Fibroblast of skin of left quadriceps (primary cell): ENCODE measurements around the gene CNDP2.
"Not testable (repeated sequence)": the region's sequence is repeated elsewhere in the genome, so short reads cannot be mapped to it uniquely, and the experiment has no call there.

Experiments
- DNase-seq, 2 experiments: peaks; one replicate each; pipeline ENCODE4 v3.0.0-alpha.2; 2013; ENCODE audit warnings: low read depth in 2 of 2

Gene CNDP2

DNA sequence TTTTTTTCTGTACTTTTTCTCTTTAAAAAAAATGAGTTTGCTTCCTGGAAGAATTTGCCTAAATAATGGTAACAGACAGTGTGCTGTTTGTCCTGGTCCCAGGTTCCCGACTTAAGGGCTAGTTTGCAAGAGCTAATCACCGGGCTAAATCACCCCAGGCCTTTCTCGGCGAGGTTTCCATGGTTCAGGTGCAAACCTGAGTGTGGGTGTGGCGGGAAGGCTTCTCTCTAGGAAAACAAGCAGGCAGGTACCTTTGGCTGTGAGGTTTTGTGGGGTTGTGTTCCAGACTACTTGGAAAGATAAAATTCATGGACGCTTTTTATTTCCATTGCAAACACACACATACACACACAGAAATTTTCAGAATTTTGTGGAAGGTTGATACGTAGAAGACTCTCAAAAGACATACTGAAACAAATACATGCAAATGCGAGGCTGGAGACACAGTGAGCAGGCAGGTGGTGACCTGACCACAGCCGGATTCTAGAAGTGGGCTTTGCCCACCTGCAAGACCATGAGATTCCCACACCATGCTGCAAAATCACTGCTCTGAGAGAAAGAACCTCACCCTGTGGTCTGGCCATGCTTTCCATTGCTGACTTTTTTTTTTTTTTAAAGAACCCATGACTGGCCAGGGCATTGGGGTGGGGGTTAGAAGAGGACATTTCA lies 39.0 kb downstream of the CNDP2 start:
- no peak for DNase-seq

- DNase-seq = no peak
These were observed 43.1 kb downstream of the CNDP2 start for GRCh38 chr18:74539289-74539688.

DNA sequence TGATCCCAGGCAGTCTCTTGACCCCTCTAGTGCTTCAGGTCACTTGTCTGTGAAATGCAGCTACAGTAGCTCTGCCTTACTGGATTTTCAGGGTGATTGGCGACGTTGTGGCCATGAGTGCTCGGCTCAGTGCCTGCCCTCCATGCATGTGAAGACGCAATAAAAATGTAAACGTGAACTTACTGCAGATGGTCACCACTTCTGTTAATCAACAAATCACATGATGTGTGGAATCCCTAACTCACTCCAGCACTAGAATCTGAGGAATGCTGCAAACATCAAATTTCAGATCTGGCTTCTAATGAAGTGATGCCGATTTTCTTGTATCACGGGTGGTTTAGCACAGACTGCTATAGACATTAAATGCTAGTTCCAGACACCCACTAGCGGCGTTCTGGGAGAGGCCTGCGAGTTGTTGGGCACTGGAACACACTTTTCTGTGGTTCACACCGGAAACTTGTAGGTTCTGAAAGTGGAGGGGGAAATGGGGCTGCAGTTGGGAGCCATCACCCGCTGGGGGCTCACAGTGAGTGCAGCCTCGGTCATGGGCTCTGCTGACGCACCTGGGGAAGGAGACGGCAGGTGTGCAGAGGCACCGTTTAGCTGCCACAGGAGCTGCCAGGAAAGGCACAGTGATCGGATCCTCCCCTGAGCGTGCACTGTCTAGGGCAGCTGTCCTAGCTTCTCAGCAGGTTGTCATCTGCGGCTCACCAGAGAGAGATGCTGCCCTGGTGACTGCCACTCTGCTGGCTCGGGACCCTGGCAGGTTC lies 44.7 kb downstream of the CNDP2 start:
- no peak for DNase-seq

GRCh38 chr18:74541703-74542555 lies 45.8 kb downstream of the CNDP2 start:
- DNase-seq = no peak

DNA sequence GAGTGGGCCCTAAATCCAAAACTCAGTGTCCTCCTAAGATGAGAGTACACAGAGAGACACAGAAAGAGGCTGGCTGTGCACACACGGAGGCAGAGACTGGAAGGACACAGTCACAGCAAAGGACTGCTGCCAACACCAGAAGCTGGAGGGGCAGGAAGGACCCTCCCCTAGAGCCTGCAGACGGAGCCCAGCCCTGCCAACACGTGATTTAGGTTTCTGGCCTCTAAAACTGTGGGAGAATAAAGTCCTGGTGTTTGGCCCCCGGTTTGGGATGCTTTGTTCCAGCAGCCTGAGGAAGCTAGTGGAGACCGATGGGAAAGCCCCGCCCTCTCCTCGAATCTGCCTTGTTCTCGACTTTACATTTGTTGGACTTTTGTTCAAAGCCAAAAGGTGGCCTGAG lies 48.7 kb downstream of the CNDP2 start:
- no peak for DNase-seq

DNA sequence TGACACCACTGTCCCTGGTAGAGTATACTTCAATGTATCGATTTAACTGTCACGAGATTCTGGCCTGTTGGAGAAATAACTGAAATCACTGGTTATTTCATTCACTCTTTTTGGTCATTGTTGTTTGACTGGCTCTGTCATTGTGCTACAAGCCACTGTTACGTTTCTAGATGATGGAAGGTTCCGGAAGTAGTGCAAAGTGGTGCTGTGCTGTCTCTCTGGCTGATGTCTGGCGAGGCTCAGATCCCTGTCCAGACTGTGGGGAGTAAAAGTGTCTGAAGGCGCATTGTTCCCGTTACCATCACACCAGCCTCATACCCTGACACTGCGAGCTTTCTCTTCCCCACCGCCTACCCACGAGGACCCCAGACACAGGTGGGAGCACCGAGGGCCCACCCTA lies 49.8 kb downstream of the CNDP2 start:
- no peak for DNase-seq

DNA sequence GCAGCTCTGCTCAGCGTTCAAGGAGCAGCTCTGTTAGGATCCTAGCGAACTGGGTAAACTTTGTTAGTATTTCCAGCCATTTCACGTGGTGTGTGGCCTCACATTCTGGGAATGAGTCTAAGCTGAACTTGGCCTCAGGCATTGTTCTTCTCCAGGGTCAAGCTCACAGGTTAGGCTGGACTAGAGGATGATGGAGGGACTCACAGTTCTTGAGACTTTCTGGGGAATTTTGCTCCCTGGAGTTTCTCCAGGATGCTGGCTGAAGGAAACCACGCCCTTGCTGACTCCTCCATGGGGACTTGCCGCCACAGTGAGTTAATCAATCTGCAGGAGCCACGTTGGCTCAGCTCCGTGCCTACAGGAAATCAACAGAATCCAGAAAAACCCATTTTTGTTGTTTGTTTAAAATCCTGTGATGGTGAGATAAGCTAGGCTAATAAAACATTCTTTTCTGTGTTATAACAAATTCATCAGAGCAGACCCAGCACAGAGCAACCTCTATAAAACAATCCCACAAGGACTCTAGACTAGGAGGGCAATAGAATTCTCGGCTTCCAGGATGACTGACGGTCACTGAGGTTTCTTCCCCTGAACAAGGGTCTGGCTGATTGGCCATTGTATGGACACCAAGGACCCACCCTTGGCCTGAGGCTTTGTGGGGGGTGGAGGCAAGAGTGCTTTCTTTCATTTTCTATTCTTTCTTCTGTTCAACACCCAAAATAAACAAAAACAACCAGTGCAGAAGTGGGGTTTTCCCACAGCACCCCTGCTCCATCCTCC lies 50.8 kb downstream of the CNDP2 start:
- DNase-seq = no peak

- no peak for DNase-seq
These were observed 51.7 kb downstream of the CNDP2 start for GRCh38 chr18:74547860-74548259.

DNA sequence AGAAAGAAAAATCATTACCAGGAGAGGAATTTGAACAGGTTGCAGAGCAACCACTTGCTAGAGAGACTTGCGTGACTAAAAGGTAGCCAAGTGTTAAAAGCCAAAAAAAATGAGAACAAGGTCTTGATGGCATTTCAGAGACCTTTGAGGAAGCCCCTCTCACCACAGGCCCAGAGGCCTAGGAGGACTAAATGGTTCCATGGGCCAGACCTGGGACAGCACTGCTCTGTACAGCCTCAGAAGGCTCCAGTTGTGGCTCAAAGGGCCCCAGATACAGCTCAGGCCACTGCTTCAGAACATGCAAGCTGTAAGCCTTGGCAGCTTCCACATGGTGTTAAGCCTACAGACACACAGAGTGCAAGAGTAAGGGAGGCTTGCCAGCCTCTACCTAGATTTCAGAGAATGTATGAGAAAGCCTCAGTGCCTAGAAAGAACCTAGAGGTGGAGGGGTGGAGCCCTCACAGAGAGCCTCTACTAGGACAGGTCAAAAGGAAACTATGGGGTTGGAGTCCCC lies 53.5 kb downstream of the CNDP2 start:
- DNase-seq = no peak

GRCh38 chr18:74550886-74551285 lies 54.7 kb downstream of the CNDP2 start:
- no peak for DNase-seq

GRCh38 chr18:74551452-74551851 lies 55.3 kb downstream of the CNDP2 start:
- no peak for DNase-seq

DNA sequence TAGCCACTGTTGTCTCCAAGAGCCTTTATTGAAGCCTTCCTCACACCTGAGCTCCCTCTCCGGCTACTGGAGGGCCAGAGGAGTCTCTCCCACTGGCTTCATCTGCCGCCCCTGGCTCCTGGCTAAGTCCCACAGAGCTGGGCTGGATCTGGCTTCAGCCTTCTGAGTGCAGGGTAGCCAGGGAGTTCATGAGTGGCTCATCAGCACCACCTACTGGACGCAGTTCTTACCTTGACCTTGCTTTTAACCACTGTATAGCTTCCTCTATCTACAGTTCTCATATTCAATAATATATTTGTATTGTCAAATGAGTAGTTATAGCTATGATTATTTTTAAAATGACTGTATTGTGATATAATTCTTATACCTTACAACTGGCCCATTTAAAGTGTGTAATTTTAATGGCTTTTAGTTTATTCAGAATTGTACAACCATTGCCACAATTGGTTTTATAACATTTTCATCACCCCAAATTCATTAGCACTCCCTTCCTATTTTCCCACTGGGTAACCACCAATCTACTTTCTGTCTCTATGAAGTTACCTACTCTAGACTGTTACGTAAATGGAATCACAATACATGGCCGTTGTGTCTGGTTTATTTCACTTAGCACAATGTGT lies 55.9 kb downstream of the CNDP2 start:
- peak; percentile 52 to 53 for DNase-seq

GRCh38 chr18:74556126-74556525 lies 60.0 kb downstream of the CNDP2 start:
- no peak for DNase-seq

- DNase-seq = no peak
These were observed 61.9 kb downstream of the CNDP2 start for GRCh38 chr18:74558096-74558495.

GRCh38 chr18:74562131-74562730 lies 66.1 kb downstream of the CNDP2 start:
- DNase-seq = no peak

- DNase-seq = no peak
These were observed 66.6 kb downstream of the CNDP2 start for GRCh38 chr18:74562775-74563174.

DNA sequence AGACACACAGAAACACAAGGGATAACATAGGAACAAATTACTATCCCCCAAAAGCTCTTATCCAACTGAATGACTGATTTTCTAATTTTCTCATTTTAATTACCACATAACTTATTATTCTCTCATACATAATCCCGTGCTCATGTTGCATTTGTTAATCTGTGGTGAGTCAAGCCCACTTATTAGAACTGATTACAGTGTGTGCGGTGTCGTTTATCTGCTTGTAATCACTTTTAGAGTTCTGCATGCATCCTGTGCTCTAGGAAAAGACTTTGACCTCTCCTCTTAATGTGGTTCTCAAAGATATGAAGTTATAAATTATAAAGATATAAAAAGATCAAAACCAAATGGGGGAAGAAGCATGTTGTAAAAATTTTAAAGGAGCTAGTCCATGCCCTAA lies 67.8 kb downstream of the CNDP2 start:
- DNase-seq = no peak

DNA sequence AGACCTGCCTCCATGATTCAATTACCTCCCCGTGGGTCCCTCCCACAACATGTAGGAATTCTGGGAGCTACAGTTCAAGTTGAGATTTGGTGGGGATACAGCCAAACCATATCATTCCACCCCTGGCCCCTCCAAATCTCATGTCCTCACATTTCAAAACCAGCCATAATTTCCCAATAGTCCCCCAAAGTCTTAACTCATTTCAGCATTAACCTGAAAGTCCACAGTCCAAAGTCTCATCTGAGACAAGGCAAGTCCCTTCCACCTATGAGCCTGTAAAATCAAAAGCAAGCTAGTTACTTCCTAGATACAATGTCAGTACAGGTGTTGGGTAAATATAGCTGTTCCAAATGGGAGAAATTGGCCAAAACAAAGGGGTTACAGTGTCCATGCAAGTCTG lies 69.0 kb downstream of the CNDP2 start:
- not testable (repeated sequence) for DNase-seq

GRCh38 chr18:74565993-74566392 lies 69.8 kb downstream of the CNDP2 start:
- DNase-seq = not testable (repeated sequence)

- DNase-seq = no peak
These were observed 71.7 kb downstream of the CNDP2 start for GRCh38 chr18:74567822-74568221.

DNA sequence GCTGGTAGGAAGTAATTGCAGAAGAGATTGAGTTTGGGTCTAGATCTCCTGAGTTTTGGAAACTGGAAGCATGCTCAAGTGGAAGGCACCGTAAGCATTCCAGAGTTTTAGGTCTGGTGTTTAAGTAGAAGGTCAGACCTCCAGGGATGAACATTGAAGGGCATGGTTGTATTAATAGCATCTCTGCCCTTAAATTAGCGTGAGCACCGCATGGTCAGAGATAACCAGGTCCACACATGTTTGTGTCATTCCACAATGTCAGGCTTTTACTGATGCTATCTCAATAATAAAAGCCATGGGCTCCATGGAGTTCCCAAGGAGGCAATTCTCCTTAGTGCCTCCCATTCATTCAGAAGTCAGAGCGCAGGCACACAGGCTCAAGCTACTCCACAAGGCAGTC lies 73.2 kb downstream of the CNDP2 start:
- no peak for DNase-seq
